Activated CD8-positive, alpha-beta T cell treated with anti-CD3 and anti-CD28 coated beads, Interleukin-2, amount 10 ng/mL, durations not matched to agents 7 days and 5 days (primary cell): ENCODE results near the gene SECISBP2L. TPM values are rescaled to one million over a fixed set of nuclear protein-coding genes. Genes with fewer than 3 reads are reported as not detected.
"Not testable (repeated sequence)": the region's sequence is repeated elsewhere in the genome, so short reads cannot be mapped to it uniquely, and the experiment has no call there.

Source experiments
- ATAC-seq: fragments of 150-1000 bp; cut with Tn5 transposase; one replicate; pipeline ENCODE4 v1.10.0; 2021; ENCODE audit warnings: moderate library complexity
- CTCF ChIA-PET: fragments of 350-600 bp; sonication (Branson Sonifier 250); formaldehyde crosslinking; loops from one replicate; lab custom pipeline; 2021; ENCODE audit warnings: antibody characterized with exemption; lab: Charles Lee
- POLR2A ChIA-PET: fragments of 350-600 bp; sonication (Branson Sonifier 250); formaldehyde crosslinking; loops from one replicate; lab custom pipeline; 2021; ENCODE audit warnings: antibody characterized with exemption; lab: Charles Lee
- DNase-seq: peaks from one replicate; pipeline ENCODE4 v3.0.0-alpha.2; 2020
- H3K27ac Mint-ChIP-seq: one replicate; pipeline ENCODE4 v1.8.0; 2021; ENCODE audit warnings: mild to moderate bottlenecking, mixed read lengths
- H3K27me3 Mint-ChIP-seq: one replicate; pipeline ENCODE4 v1.8.0; 2021; ENCODE audit warnings: low read depth, mixed read lengths
- H3K36me3 Mint-ChIP-seq: one replicate; pipeline ENCODE4 v1.8.0; 2021; ENCODE audit warnings: low read depth, mixed read lengths
- H3K4me1 Mint-ChIP-seq: one replicate; pipeline ENCODE4 v1.8.0; 2021; ENCODE audit warnings: low read depth, mixed read lengths
- H3K4me3 Mint-ChIP-seq: one replicate; pipeline ENCODE4 v1.8.0; 2021; ENCODE audit warnings: mild to moderate bottlenecking, mixed read lengths
- H3K9me3 Mint-ChIP-seq: one replicate; pipeline ENCODE4 v1.8.0; 2022; ENCODE audit warnings: mixed read lengths; ENCODE audit not compliant: insufficient read depth
- total RNA-seq, 2 experiments: library from RNA; stranded (reverse); gene quantifications; one replicate each; pipeline ENCODE4 v1.2.3, GENCODE V29; 2021

SECISBP2L gene
- total RNA-seq, 2 experiments from 2014 or later, result 28.3 to 29.2 TPM

- Mint-ChIP-seq H3K4me3 (no peak overlapping the region), H3K4me1 (peaks cover 11% of the 10 kb centered on the region), H3K36me3 (no peaks in the 10 kb centered on the region), H3K27me3 (peaks cover 12% of the 10 kb centered on the region), H3K27ac (no peak overlapping the region), H3K9me3 (no peaks in the 10 kb centered on the region)
- ChIA-PET POLR2A (interaction anchor here (0.7 to 3.8 kb wide), 3 partner anchors 9 to 164 kb away, joined by 3 to 23 read pairs (median 3); partner anchors contain the start of genes CEP152 and EID1), CTCF (interaction anchor here (0.7 to 5.6 kb wide), 35 partner anchors 12 to 447 kb away, joined by 3 to 123 read pairs (median 6); partner anchors contain the start of genes COPS2, EID1, FGF7 and SECISBP2L)
- no peak for ATAC-seq
- DNase-seq, result no peak
These were observed 71.4 kb downstream of the SECISBP2L start for GRCh38 chr15:48974882-48975281.

- Mint-ChIP-seq H3K27ac (no peak overlapping the region), H3K4me1 (peaks cover 17% of the 10 kb centered on the region), H3K27me3 (peaks cover 6% of the 10 kb centered on the region), H3K4me3 (no peak overlapping the region), H3K36me3 (peaks cover 3% of the 10 kb centered on the region), H3K9me3 (no peaks in the 10 kb centered on the region)
- POLR2A ChIA-PET, result interaction anchor here (0.9 to 2.7 kb wide), 3 partner anchors 9 to 95 kb away, joined by 3 to 13 read pairs (median 3); partner anchors contain the start of genes EID1 and SHC4
- no peak for ATAC-seq
- DNase-seq, result no peak
- CTCF ChIA-PET, result interaction anchor here (0.8 to 5.6 kb wide), 5 partner anchors 10 to 263 kb away, joined by 3 to 123 read pairs (median 12); partner anchors contain the start of genes EID1 and SHC4
These were observed 73.3 kb downstream of the SECISBP2L start for GRCh38 chr15:48972750-48973503.

GRCh38 chr15:48970926-48971325, 75.3 kb downstream of the SECISBP2L start:
- CTCF ChIA-PET, result interaction anchor here (1.9 kb wide), 1 partner anchor 109 kb away, joined by 6 read pairs; no protein-coding TSS in a partner anchor
- not testable (repeated sequence) for H3K36me3 Mint-ChIP-seq, ATAC-seq, H3K27ac Mint-ChIP-seq, H3K9me3 Mint-ChIP-seq, DNase-seq, H3K27me3 Mint-ChIP-seq, H3K4me3 Mint-ChIP-seq
- POLR2A ChIA-PET, result interaction anchor here (2.7 kb wide), 1 partner anchor 93 kb away, joined by 13 read pairs; the partner anchor contains the start of gene EID1
- H3K4me1 Mint-ChIP-seq, result peaks cover 34% of the 10 kb centered on the region

- Mint-ChIP-seq H3K4me3 (no peak overlapping the region), H3K9me3 (no peaks in the 10 kb centered on the region), H3K4me1 (peaks cover 54% of the 10 kb centered on the region), H3K27me3 (peaks cover 10% of the 10 kb centered on the region), H3K36me3 (peaks cover 9% of the 10 kb centered on the region), H3K27ac (no peak overlapping the region)
- ChIA-PET POLR2A (interaction anchor here (0.6 to 1.6 kb wide), 2 partner anchors 90 to 1295 kb away, joined by 3 to 5 read pairs; partner anchors contain the start of gene EID1), CTCF (interaction anchor here (1.0 to 4.8 kb wide), 4 partner anchors 9 to 107 kb away, joined by 3 to 42 read pairs (median 4); partner anchors contain the start of gene EID1)
- ATAC-seq, result no peak
- DNase-seq, result no peak
These were observed 78.2 kb downstream of the SECISBP2L start for GRCh38 chr15:48968066-48968465.

- POLR2A ChIA-PET, result interaction anchor here (0.6 to 1.6 kb wide), 3 partner anchors 14 to 1295 kb away, joined by 3 to 5 read pairs (median 3); partner anchors contain the start of gene EID1
- peak overlapping the region; percentile 57 for H3K4me3 Mint-ChIP-seq
These were observed 78.9 kb downstream of the SECISBP2L start for GRCh38 chr15:48967336-48967735.

GRCh38 chr15:48966595-48967301, 79.5 kb downstream of the SECISBP2L start:
- peaks cover 9% of the 10 kb centered on the region for H3K36me3 Mint-ChIP-seq
- peaks cover 57% of the 10 kb centered on the region for H3K4me1 Mint-ChIP-seq
- H3K9me3 Mint-ChIP-seq, result no peaks in the 10 kb centered on the region
- DNase-seq, result peak; percentile 79
- POLR2A ChIA-PET, result interaction anchor here (0.5 to 3.8 kb wide), 5 partner anchors 13 to 1387 kb away, joined by 3 to 33 read pairs (median 3); partner anchors contain the start of gene EID1
- CTCF ChIA-PET, result interaction anchor here (1.1 to 9.2 kb wide), 16 partner anchors 8 to 609 kb away, joined by 3 to 123 read pairs (median 6); partner anchors contain the start of genes CEP152, EID1, FGF7 and SECISBP2L
- ATAC-seq, result peak; percentile 95
- H3K4me3 Mint-ChIP-seq, result peak overlapping the region; percentile 57
- peak overlapping the region; percentile 85 for H3K27ac Mint-ChIP-seq
- H3K27me3 Mint-ChIP-seq, result peaks cover 13% of the 10 kb centered on the region

More at GRCh38 chr15:48967336-48967735, 78.9 kb downstream of the SECISBP2L start:
- CTCF ChIA-PET, result interaction anchor here (4.4 to 9.2 kb wide), 3 partner anchors 7 to 106 kb away, joined by 42 to 123 read pairs (median 86); partner anchors contain the start of gene EID1
- ATAC-seq, result no peak
- Mint-ChIP-seq H3K36me3 (peaks cover 9% of the 10 kb centered on the region), H3K4me1 (peaks cover 57% of the 10 kb centered on the region), H3K27me3 (peaks cover 13% of the 10 kb centered on the region), H3K9me3 (no peaks in the 10 kb centered on the region), H3K27ac (peak overlapping the region; percentile 85)
- no peak for DNase-seq

- H3K4me3 Mint-ChIP-seq, result peak overlapping the region; percentile 57
- peak; percentile 38 for ATAC-seq
- peaks cover 13% of the 10 kb centered on the region for H3K27me3 Mint-ChIP-seq
- ChIA-PET CTCF (interaction anchor here (0.6 to 9.2 kb wide), 23 partner anchors 8 to 1397 kb away, joined by 3 to 123 read pairs (median 4); partner anchors contain the start of genes CEP152, EID1, FGF7 and SECISBP2L), POLR2A (interaction anchor here (0.7 to 3.8 kb wide), 6 partner anchors 9 to 1388 kb away, joined by 3 to 33 read pairs (median 3); partner anchors contain the start of genes EID1 and SECISBP2L)
- peak overlapping the region; percentile 85 for H3K27ac Mint-ChIP-seq
- peak; percentile 52 for DNase-seq
- H3K36me3 Mint-ChIP-seq, result peaks cover 9% of the 10 kb centered on the region
- H3K4me1 Mint-ChIP-seq, result peaks cover 57% of the 10 kb centered on the region
- no peaks in the 10 kb centered on the region for H3K9me3 Mint-ChIP-seq
These were observed 80.3 kb downstream of the SECISBP2L start for GRCh38 chr15:48965972-48966371.

GRCh38 chr15:48964898-48965297, 81.3 kb downstream of the SECISBP2L start:
- ChIA-PET CTCF (interaction anchor here (1.0 to 9.2 kb wide), 15 partner anchors 10 to 458 kb away, joined by 3 to 123 read pairs (median 5); partner anchors contain the start of genes CEP152, EID1, FGF7 and SECISBP2L), POLR2A (interaction anchor here (0.6 to 3.8 kb wide), 6 partner anchors 11 to 103 kb away, joined by 3 to 33 read pairs (median 5); partner anchors contain the start of gene EID1)
- peaks cover 17% of the 10 kb centered on the region for H3K27me3 Mint-ChIP-seq
- ATAC-seq, result no peak
- no peak for DNase-seq
- no peaks in the 10 kb centered on the region for H3K9me3 Mint-ChIP-seq
- peaks cover 9% of the 10 kb centered on the region for H3K36me3 Mint-ChIP-seq
- peak overlapping the region; percentile 72 for H3K27ac Mint-ChIP-seq
- peak overlapping the region; percentile 69 for H3K4me3 Mint-ChIP-seq
- H3K4me1 Mint-ChIP-seq, result peaks cover 57% of the 10 kb centered on the region

- POLR2A ChIA-PET, result interaction anchor here (1.1 to 3.8 kb wide), 4 partner anchors 9 to 85 kb away, joined by 3 to 33 read pairs (median 5); partner anchors contain the start of gene EID1
- peak; percentile 41 for DNase-seq
- H3K27ac Mint-ChIP-seq, result peak within 1 kb of the TSS; percentile 72
- CTCF ChIA-PET, result interaction anchor here (0.6 to 9.2 kb wide), 8 partner anchors 9 to 459 kb away, joined by 3 to 123 read pairs (median 14); partner anchors contain the start of genes EID1 and FGF7
- peak within 1 kb of the TSS; percentile 69 for H3K4me3 Mint-ChIP-seq
- peak; percentile 56 for ATAC-seq
- H3K27me3 Mint-ChIP-seq, result peaks cover 22% of the 10 kb centered on the region
- peaks cover 56% of the 10 kb centered on the region for H3K4me1 Mint-ChIP-seq
- H3K9me3 Mint-ChIP-seq, result no peaks in the 10 kb centered on the region
- H3K36me3 Mint-ChIP-seq, result peaks cover 6% of the 10 kb centered on the region
These were observed 82.6 kb downstream of the SECISBP2L start, which contains the start of gene SHC4 for GRCh38 chr15:48963524-48964113. Gene SHC4, minus strand, starts transcription at chr15:48963919. Its CDS starts 904 bp downstream, at chr15:48963015.
